HG03378 (cell line): ENCODE measurements around the gene TBCK.
"Not testable (repeated sequence)": the region's sequence is repeated elsewhere in the genome, so short reads cannot be mapped to it uniquely, and the experiment has no call there.

Experiments used
- ATAC-seq: cut with Tn5 transposase; IDR thresholded peaks from one replicate; pipeline ENCODE4 v1.9.1; 2021; ENCODE audit warnings: mild to moderate bottlenecking, moderate library complexity; ENCODE audit not compliant: unreplicated experiment

TBCK gene

GRCh38 chr4:106321814-106322213, 5.8 kb upstream of the TBCK start:
- not testable (repeated sequence) for ATAC-seq

DNA sequence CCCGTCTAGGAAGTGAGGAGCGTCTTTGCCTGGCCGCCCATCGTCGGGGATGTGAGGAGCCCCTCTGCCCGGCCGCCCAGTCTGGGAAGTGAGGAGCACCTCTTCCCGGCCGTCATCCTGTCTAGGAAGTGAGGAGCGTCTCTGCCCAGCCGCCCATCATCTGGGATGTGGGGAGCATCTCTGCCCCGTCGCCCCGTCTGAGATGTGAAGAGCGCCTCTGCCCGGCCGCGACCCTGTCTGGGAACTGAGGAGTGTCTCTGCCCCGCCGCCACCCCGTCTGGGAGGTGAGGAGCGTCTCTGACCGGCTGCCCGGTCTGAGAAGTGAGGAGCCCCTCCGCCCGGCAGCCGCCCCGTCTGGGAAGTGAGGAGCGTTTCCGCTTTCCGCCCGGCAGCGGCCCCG, 5.2 kb upstream of the TBCK start:
- not testable (repeated sequence) for ATAC-seq

DNA sequence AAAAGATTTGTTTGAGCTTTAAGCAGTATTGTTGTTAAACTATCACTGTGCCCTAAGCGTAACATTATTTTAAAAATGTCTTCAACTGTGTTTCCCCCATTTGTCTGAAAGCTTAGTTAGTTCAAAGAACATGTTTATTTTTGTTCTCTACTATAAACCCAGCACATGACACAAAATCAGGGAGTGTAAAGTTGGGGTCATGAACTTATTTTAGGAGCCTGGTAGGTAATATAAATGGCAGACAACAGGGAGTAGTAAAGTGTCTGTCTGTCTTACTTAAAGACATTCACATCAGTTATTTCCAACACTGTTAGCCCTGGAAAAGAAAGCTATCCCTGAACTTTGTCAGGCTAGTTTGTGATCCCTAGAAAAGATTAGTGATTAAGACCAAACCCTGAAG, 4.2 kb upstream of the TBCK start:
- ATAC-seq, result no peak

- no peak for ATAC-seq
These were observed 2.5 kb upstream of the TBCK start for GRCh38 chr4:106318511-106318910.

DNA sequence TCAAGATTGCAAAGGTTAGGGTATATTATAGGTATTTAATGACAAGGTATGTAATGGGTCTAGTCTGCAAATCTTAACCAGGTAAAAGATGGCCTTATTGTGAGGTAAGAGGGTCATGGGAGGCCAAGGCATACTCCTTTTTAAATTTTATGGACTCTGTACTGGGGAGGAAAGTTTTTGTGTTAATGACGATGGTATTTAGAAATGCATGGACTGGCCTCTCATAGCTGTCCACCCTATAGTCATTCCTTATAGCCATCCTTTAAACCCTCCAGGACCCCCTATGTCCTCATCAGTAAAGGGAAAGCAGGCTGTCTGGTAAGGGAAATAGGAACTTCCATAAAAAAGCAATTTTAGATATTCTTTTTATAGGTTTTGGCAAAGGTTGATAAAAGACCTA, 1.8 kb upstream of the TBCK start:
- no peak for ATAC-seq

GRCh38 chr4:106316773-106317409, 882 bp upstream of the TBCK start:
- ATAC-seq, result no peak

DNA sequence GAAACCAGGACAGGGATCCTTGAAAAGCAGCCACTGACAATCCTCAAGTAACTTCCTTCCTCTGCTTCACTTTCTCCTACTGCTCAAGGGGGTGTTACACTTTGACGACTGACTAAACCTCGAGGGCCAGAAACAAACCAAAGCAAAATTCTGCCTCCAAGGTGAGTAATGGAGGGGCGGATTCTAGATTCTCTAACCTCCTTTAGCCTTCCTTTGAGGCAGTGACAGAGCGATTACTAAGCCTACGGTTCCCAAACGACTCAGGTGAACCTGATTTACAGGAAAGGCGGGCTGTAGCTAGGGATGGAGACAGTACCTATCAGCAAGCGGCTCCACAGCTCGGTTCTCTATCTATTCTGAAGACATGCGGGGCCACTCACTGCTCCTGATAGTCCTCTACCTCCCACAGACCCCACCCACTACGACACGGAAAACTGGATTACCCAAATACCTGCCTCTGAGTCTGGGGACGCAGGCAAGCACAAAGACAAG, 487 bp downstream of the TBCK start:
- ATAC-seq, result peak; percentile 24

GRCh38 chr4:106314960-106315359, 1.0 kb downstream of the TBCK start:
- no peak for ATAC-seq

DNA sequence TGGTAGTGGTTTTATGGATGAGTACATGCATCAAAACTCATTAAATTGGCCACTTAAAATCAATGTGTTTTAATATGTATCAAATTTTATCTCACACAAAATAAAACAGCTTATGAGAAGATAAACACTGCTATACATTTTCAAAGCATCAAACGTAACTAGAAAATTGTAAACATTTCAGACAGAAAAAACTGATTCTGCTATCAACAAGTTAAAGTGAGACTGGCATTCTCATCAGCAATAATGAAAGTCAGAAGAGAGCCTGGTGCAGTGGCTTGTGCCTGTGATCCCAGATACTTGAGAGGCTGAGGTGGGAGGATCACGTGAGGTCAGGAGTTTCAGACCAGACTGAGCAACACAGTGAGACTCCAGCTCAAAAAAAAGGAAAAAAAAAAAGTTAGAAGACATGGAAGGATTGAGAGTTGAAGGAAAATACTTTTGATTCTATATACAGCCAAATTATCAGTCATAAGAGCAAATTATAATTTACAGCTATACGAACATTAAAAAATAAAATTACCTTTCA, 2.9 kb downstream of the TBCK start:
- no peak for ATAC-seq

GRCh38 chr4:106312377-106312776, 3.6 kb downstream of the TBCK start:
- ATAC-seq, result no peak

DNA sequence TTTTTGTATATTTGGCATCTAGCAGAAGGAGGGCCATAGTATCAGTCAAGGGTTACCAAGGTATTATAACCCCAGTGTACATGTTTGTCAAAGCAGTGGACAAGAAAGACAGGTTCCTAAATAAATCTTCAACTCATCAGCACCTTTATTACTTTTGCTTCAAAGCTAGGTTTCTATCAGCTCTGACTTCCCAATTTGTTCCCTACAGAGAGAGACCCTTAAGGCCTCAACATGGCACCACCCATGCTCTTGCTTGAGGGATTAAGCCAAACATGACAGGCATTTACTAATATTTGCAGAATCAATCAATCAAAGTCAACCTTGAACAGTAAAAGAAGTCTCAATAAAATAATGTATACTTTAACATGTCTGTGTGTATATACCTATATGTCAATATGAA, 9.4 kb downstream of the TBCK start:
- ATAC-seq, result no peak

DNA sequence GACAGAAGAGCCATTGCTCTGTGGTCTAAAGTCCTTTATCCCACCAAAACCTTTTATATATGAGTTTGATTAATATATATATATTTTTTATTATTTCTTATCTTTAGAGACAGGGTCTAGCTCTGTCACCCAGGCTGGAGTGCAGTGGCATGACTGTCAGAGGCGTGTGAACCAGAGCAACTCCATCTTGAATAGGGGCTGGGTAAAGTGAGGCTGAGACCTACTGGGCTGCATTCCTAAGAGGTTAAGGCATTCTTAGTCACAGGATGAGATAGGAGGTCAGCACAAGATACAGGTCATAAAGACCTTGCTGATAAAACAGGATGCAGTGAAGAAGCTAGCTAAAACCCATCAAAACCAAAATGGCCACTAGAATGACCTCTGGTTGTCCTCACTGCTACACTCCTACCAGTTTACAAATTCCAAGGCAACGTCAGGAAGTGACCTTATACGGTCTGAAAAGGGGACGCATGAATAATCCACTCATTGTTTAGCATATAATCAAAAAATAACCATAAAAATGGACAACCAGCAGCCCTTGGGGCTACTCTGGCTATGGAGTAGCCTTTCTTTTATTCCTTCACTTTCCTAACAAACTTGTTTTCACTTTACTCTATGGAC, 10.5 kb downstream of the TBCK start:
- no peak for ATAC-seq

- no peak for ATAC-seq
These were observed 11.4 kb downstream of the TBCK start for GRCh38 chr4:106304632-106305031.

GRCh38 chr4:106303548-106304281, 12.3 kb downstream of the TBCK start:
- no peak for ATAC-seq

- ATAC-seq, result no peak
These were observed 14.0 kb downstream of the TBCK start for GRCh38 chr4:106302062-106302438.

GRCh38 chr4:106301393-106302061, 14.5 kb downstream of the TBCK start:
- no peak for ATAC-seq

- ATAC-seq, result no peak
These were observed 16.0 kb downstream of the TBCK start for GRCh38 chr4:106299977-106300376.

DNA sequence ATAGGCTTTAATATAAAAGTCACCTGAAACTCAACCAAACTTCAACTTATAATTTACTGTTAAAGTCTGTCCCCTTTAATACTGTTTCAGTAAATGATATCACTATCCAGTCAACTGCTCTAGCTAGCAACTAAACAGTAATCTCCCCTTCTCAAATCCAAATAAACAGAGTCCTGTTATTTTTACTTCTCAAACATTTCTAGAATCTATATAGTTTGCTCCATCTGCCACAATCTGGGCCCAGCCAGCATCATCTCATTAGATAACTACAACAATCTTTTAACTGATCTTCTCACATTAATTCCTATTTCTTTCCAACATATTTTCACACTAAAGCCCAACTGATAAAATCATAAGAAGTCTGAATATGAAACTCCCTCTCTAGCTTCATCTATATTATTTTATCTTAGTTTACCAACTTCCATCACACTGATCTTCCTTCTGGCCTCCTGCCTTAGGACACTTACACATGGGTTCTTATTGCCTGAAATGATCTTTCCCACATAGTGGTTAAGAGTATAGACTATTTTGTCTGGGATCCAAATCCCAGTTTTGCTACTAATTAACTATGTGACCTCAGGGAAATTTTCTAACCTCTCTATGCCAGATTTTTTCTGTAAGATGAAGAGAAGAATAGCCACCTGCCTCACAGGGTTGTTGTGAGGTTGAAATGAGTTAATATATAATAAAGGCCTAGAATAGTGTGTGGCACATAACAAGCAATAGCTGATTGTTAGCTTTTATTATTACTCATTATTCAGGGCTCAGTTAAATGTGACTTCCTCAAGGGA, 18.6 kb downstream of the TBCK start:
- no peak for ATAC-seq

DNA sequence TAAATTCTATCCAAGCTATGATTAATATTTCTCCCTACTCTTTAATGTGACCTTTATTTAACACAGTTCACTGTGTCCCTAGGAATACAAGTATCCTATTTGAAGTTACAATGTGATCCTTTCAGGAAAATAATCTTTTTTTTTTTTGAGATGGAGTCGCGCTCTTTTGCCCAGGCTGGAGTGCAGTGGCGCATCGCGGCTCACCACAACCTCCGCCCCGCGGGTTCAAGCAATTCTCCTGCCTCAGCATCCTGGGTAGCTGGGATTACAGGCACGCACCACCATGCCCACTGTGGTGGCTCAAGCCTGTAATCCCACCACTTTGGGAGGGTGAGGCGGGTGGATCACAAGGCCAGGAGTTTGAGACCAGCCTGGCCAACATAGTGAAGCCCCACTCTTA, 21.9 kb downstream of the TBCK start:
- no peak for ATAC-seq

GRCh38 chr4:106291678-106292077, 24.3 kb downstream of the TBCK start:
- no peak for ATAC-seq

GRCh38 chr4:106289737-106290136, 26.3 kb downstream of the TBCK start:
- no peak for ATAC-seq
